NK-92 treated with Interleukin-12 subunit alpha and Interleukin-12 subunit beta, amount 100 ng/mL, for 24 hours (cell line): ENCODE data around the gene SLC30A1.
"Not testable (repeated sequence)": the region's sequence is repeated elsewhere in the genome, so short reads cannot be mapped to it uniquely, and the experiment has no call there.

Experiments
- DNase-seq: peaks from one replicate; lab custom pipeline; 2025; lab: John Stamatoyannopoulos, UW

SLC30A1 gene

DNA sequence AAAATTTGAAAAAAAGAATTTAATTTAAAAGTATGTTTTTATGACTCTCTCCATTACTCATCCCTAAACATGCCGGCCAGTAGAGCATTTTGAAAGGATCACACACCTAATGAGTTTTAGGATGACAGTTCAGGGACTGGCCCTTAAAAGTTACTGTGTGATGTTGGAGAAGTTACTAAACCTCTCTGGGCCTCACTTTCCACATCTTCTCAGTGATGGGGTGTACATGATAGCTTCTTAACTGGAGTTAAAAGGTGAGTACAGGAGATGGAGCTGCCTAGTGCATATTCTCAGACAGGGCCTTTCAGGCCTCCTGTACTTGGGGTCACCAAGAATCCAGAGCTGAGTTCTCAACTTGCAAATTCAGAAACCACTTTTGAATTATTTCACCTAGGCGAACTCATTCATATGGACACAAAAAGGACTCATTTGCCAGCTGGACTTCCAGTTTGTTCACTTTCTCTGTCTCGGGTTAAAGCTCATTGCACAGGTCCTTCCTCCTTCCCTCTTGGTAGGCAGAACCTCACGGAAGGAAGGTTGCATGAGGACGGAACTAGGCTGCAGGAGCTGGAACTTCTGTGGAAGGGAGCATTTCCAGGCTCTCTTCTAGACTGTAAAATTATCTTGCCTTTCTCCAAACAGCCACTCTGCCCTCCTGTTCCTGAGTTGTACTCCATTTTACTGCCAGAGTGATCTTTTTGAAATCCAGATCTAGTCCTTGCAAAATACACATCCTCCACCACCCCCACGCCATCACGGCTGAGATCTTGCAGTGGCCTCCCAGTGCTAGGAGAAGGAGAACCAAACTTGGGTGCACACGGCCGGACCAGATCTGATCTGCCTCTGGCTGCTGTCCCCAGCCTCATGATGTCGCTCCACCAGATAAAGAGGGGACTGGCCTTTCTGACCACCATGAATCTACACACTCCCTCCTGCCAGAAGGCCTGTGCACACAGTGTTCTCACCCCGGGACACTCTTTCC lies 4.3 kb upstream of the SLC30A1 start:
- DNase-seq, result no peak

DNA sequence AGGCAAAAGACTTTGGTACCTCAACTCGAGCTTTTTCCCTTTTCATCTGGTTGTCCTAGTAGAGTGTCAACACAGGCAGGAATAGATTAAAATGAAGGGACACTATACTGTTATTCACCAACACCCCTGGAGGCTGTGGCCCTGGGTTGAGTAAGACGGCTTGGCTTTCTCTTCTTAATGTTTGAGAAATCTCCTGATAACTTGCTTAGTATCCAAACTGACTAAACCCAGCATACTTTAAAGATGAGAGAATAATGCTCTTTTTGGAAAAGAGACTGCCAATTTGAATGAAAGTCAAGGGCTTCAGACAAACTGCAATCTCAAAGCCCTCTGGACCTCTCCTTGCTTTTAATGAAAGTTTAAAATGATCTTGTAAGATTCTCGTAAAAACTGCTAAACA lies 2.6 kb upstream of the SLC30A1 start:
- DNase-seq, result no peak

DNA sequence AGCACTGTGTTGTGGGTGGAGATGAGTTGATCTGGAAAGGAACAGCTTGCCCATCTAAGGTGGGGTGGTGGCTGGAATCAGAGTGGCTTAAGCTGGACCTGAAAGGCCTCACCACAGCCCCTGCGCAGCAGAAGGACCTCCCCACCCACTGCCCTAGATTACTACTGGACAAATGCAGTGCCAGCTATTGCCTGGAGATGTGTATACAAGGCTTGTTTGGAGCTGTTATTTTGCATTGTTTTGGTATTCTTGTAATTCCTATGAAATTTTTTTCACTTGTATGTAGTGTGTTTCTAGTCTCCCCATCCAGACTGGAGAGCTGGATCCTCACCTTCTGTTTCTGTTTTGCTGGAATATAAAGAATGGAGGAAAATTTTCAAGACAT lies 1.3 kb upstream of the SLC30A1 start:
- no peak for DNase-seq

DNA sequence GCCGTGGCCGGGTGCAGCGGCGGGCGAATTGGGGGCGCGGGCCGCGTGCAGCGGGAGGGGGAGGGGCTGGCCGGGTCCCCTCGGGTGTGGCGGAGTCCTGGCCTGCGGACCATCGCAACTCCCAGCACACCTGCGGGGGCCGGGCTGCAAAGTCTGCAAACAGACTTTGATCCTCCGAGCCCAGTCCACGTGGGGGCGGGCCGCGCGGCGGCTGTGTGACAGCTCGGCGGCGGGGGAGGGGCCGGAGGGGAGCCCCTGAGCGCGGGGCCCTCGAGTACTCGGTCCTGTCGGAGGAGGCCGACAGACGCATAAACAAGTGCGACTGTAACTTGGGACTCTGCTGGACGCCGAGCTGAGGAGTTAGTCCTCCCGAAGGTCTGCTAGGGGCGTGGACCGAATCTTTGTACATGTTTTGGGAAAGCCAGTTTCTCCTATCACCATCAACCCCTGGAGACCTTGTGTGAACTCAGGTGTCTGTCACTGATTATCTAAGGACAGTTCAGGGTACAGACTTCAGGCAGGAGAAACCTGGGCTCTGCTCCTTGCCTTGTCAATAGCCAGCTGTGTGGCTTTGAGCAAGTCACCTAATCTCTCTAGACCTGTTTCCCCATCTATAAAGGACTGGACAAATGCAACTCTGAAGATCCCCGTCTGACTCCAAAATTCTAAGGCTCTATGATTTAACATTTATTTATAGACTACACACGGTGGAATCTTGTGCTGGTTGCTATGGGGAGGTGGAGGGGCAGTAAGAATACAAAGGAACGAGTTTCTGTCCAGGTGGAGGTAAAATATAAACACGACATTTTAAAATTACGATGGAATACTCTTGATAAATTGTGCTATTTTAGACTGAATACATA lies 710 bp upstream of the SLC30A1 start:
- peak; percentile 97 for DNase-seq

GRCh38 chr1:211577819-211578639 lies 932 bp downstream of the SLC30A1 start:
- peak; percentile 75 for DNase-seq

- DNase-seq, result no peak
These were observed 1.6 kb downstream of the SLC30A1 start for GRCh38 chr1:211577277-211577818.

- DNase-seq, result no peak
These were observed 2.2 kb downstream of the SLC30A1 start for GRCh38 chr1:211576717-211577116.

- no peak for DNase-seq
These were observed 4.3 kb downstream of the SLC30A1 start for GRCh38 chr1:211574705-211575104.

GRCh38 chr1:211571998-211572397 lies 7.0 kb downstream of the SLC30A1 start:
- no peak for DNase-seq

DNA sequence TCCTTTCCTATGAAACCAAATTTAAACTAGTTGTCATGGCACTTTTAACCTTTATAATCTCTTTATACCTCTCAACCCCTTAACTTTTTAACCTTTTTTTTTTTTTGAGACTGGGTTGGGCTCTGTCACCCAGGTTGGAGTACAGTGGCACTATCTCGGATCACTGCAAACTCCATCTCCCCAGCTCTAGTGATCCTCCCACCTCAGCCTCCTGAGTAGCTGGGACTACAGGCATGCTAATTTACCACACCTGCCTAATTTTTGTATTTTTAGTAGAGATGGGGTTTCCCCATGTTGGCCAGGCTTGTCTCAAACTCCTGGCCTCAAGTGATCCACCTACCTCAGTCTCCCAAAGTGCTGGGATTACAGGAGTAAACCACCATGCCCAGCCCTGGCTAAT lies 8.6 kb downstream of the SLC30A1 start:
- not testable (repeated sequence) for DNase-seq

GRCh38 chr1:211566431-211567025 lies 12.4 kb downstream of the SLC30A1 start:
- DNase-seq, result no peak

DNA sequence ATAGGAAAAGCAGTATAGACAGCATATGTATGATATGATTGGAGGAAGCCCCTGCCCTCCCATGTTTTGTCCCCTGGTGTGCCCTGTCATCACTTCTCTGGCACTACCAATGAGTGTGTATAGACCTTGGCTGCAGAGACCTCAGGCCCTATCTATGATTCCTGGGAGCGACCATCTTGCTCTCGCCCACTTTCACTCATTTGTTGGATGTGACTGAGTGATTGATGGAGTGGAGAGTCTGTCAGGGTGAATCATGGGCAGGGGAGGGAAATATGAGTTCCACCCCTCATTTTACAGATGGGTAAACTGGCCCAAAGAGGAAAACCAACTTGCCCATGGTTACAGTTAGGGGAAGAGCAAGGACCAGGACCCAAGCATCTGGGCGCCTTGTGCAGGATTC lies 14.9 kb downstream of the SLC30A1 start:
- DNase-seq, result no peak

GRCh38 chr1:211559222-211560010 lies 19.5 kb downstream of the SLC30A1 start:
- no peak for DNase-seq

DNA sequence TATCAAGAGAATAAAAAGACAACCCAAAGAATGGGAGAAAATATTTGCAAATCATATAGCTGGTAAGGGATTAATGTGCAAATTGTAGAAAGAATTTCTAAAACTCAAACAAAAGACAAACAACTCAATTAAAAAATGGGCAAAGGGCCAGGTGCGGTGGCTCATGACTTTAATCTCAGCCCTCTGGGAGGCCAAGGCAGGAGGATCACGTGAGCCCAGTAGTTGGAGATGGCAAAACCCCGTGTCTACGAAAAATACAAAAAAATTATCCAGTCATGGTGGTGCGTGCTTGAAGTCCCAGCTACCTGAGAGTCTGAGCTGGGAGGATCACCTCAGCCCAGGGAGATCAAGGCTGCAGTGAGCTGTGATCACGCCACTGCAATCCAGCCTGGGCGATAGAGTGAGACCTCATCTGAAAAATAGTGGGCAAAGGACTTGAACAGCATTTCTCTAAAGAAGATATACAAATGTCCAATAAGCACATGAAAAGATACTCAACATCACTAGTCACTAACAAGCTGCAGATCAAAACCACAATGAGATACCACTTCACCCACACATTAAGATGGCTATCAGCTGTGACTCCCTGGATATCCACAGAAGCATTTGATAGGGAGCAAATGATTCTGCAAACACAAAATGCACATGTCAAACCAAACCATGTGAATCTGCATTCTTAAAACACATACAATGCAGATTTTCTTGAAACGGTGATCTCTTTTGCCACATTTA lies 20.9 kb downstream of the SLC30A1 start:
- no peak for DNase-seq

DNA sequence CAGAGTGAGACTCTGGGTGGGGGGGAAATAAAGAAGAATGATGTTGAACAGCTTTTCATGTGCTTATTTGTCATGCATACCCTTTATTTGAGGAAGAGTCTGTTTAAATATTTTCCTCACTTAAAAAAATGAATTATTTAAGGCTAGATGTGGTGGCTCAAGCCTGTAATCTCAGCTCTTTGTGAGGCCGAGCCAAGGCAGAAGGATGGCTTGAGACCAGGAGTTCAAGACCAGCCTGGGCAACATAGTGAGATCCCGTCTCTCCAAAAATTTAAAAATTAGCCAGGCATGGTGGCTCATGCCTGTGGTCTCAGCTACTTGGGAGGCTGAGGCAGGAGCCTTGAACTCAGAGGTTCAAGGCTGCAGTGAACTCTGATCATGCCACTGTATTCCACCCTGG lies 25.4 kb downstream of the SLC30A1 start:
- DNase-seq, result no peak

- DNase-seq, result no peak
These were observed 27.1 kb downstream of the SLC30A1 start for GRCh38 chr1:211551638-211552460.

GRCh38 chr1:211549092-211549711 lies 29.8 kb downstream of the SLC30A1 start:
- DNase-seq, result no peak

GRCh38 chr1:211548321-211549091 lies 30.5 kb downstream of the SLC30A1 start:
- DNase-seq, result no peak
